Measurements from ENCODE around the gene LUZP4.

DNA sequence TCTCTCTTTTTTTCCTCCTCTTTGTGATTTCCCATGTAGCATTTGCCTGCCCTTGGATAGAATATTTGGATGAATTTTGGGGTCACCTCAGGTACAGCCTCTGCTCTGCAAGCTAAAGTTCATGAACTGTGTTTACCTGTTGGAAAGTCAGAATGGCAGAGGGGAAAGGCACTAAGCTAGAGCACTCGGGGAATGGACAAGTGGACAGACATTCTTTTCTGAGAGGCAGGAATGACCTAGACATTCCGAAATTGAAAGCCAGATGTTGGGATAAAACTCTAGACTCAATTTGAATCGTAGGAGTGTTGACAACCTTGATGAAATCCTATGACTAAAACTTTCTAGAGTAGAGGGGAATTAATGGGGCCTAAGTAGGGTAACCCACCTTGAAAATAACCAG lies 56.1 kb downstream of the LUZP4 start:
- TF ChIP-seq, protein P1, sequence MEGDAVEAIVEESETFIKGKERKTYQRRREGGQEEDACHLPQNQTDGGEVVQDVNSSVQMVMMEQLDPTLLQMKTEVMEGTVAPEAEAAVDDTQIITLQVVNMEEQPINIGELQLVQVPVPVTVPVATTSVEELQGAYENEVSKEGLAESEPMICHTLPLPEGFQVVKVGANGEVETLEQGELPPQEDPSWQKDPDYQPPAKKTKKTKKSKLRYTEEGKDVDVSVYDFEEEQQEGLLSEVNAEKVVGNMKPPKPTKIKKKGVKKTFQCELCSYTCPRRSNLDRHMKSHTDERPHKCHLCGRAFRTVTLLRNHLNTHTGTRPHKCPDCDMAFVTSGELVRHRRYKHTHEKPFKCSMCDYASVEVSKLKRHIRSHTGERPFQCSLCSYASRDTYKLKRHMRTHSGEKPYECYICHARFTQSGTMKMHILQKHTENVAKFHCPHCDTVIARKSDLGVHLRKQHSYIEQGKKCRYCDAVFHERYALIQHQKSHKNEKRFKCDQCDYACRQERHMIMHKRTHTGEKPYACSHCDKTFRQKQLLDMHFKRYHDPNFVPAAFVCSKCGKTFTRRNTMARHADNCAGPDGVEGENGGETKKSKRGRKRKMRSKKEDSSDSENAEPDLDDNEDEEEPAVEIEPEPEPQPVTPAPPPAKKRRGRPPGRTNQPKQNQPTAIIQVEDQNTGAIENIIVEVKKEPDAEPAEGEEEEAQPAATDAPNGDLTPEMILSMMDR (IDR thresholded peaks at IDR 0.05 in 2 of 3, conservative IDR thresholded peaks at IDR 0.05 in 1 of 3; ENCODE audit: borderline replicate concordance in 1 of 3, insufficient read depth in 1 of 3, low read depth in 2 of 3, low read length in 2 of 3): no peak
- TF ChIP-seq POLR2A (IDR thresholded peaks at IDR 0.05; ENCODE audit: borderline replicate concordance, extremely low read depth, insufficient read depth, insufficient read length): no peak
- TF ChIP-seq CBX3 (IDR thresholded peaks at IDR 0.05; ENCODE audit: low read depth): no peak
- no peak for TF ChIP-seq ZNF274 (IDR thresholded peaks at IDR 0.05; ENCODE audit: low read depth, low read length)
- no peak for TF ChIP-seq SP1 (IDR thresholded peaks at IDR 0.05; ENCODE audit: low read depth)
- TF ChIP-seq, protein P2, sequence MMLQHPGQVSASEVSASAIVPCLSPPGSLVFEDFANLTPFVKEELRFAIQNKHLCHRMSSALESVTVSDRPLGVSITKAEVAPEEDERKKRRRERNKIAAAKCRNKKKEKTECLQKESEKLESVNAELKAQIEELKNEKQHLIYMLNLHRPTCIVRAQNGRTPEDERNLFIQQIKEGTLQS (IDR thresholded peaks at IDR 0.05): no peak
- TF ChIP-seq TCF7L2 (IDR thresholded peaks at IDR 0.05; ENCODE audit: borderline replicate concordance, extremely low read depth, insufficient read depth, insufficient read length): no peak
- no peak for TF ChIP-seq EZH2 (IDR thresholded peaks at IDR 0.05)

Data from HCT116 (cell line).